Esophagus squamous epithelium (tissue), 4 donors: ENCODE data around the gene SFTPB.

Experiments
- POLR2A ChIP-seq, 4 donors: fragments of 450-650 bp; IDR thresholded peaks; one replicate each; pipeline ENCODE4 v1.6.1; 2017; ENCODE audit warnings: antibody characterized with exemption in 4 of 4, mild to moderate bottlenecking in 4 of 4, moderate library complexity in 3 of 4
- TF ChIP-seq, protein P1 (sequence below), 6 experiments: fragments of 450-650 bp in 4 of 6; fragments of 200-600 bp in 2 of 6; sonication (generic) in 2 of 6; IDR thresholded peaks; one replicate each; pipeline ENCODE4 v1.5.1; 2016 to 2019; ENCODE audit warnings: antibody characterized with exemption in 6 of 6, mild to moderate bottlenecking in 4 of 6, moderate library complexity in 4 of 6

DNA sequence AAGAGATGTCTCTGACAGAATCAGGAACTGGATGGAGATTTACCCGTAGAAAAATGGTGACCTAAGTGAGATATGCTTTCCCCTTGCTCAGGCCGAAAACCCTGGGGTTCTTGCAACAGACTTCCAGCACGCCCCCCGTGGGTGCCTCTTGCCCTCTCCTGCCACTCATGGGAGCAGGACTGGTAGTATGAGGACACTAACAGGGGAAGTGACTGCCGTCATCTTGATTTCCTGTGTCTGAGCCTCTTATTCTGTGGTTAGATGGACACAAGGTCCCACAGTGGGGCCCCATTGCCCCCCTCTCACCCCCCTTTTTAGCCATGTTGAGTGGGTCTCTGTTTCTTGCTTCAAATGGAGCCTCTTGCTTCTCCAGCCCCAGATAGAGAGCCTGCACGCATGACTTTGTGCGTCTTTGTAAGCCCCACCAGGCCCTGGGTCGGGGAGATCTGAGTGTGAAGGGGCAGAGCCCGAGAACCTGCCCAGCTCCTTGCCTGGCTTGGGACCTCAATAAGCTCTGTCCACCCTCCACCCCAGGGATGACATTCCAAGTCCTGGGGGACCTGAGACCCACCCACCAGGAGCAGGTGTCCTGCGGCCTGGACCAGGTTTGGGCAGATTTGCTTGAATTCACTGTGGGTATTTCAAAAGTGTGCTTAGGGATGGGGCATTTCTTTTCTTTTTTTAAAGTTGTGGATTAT is 38.7 kb upstream of the SFTPB start:
- TF ChIP-seq, protein P1, sequence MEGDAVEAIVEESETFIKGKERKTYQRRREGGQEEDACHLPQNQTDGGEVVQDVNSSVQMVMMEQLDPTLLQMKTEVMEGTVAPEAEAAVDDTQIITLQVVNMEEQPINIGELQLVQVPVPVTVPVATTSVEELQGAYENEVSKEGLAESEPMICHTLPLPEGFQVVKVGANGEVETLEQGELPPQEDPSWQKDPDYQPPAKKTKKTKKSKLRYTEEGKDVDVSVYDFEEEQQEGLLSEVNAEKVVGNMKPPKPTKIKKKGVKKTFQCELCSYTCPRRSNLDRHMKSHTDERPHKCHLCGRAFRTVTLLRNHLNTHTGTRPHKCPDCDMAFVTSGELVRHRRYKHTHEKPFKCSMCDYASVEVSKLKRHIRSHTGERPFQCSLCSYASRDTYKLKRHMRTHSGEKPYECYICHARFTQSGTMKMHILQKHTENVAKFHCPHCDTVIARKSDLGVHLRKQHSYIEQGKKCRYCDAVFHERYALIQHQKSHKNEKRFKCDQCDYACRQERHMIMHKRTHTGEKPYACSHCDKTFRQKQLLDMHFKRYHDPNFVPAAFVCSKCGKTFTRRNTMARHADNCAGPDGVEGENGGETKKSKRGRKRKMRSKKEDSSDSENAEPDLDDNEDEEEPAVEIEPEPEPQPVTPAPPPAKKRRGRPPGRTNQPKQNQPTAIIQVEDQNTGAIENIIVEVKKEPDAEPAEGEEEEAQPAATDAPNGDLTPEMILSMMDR (IDR thresholded peaks at IDR 0.05) = no peak
- TF ChIP-seq POLR2A (IDR thresholded peaks at IDR 0.05) = no peak
